HL-60 (cell line): Measurements from ENCODE around the gene TMEM163.

Source experiments
- DNase-seq, 2 experiments: peaks; one replicate each; pipeline ENCODE4 v3.0.0-alpha.2; 2010 to 2020; ENCODE audit warnings: low read depth in 1 of 2, low spot score in 1 of 2
- H3K27ac ChIP-seq: fragments of 250-450 bp; sonication (Bioruptor Pico); replicated peaks from 2 replicates; pipeline ENCODE4 v1.5.1; 2020; ENCODE audit warnings: mild to moderate bottlenecking, moderate library complexity
- H3K27me3 ChIP-seq: fragments of 250-450 bp; sonication (Bioruptor Pico); 2 replicates; pipeline ENCODE4 v1.5.1; 2021; ENCODE audit warnings: mild to moderate bottlenecking, moderate library complexity; ENCODE audit not compliant: insufficient read depth, poor library complexity, severe bottlenecking
- H3K4me3 ChIP-seq: replicated peaks from 2 replicates; pipeline ENCODE4 v1.5.1; 2011; ENCODE audit warnings: mild to moderate bottlenecking, control low read depth, low read length; ENCODE audit not compliant: insufficient read depth
- CTCF ChIP-seq: IDR thresholded peaks from one replicate; pipeline ENCODE4 v1.5.1; 2011; ENCODE audit warnings: low read length, control low read depth, inconsistent platforms; ENCODE audit not compliant: insufficient read depth
- GABPA ChIP-seq: IDR thresholded peaks from 2 replicates; pipeline ENCODE4 v1.6.1; 2012; ENCODE audit warnings: low read depth
- POLR2AphosphoS5 ChIP-seq: IDR thresholded peaks from 2 replicates; pipeline ENCODE4 v1.6.1; 2012; ENCODE audit warnings: low read depth
- REST ChIP-seq: IDR thresholded peaks from 2 replicates; pipeline ENCODE4 v1.6.1; 2012; ENCODE audit warnings: low read depth; ENCODE audit not compliant: insufficient replicate concordance
- SPI1 ChIP-seq: IDR thresholded peaks from 2 replicates; pipeline ENCODE4 v1.6.1; 2012; ENCODE audit warnings: low read depth, mild to moderate bottlenecking, borderline replicate concordance

TMEM163 gene

GRCh38 chr2:134690629-134691215, 28.1 kb downstream of the TMEM163 start:
- Histone ChIP-seq H3K27me3 (no peaks in the 10 kb centered on the region), H3K27ac (no peak overlapping the region), H3K4me3 (no peak overlapping the region)
- TF ChIP-seq GABPA, result no peak
- TF ChIP-seq CTCF, result no peak
- TF ChIP-seq REST, result no peak
- no peak for DNase-seq

- Histone ChIP-seq H3K4me3 (no peak overlapping the region), H3K27ac (no peak overlapping the region), H3K27me3 (no peaks in the 10 kb centered on the region)
- no peak for DNase-seq
- TF ChIP-seq SPI1 (no peak), GABPA (no peak), REST (no peak), POLR2AphosphoS5 (no peak), CTCF (no peak)
Measured at GRCh38 chr2:134689315-134689714, 29.5 kb downstream of the TMEM163 start.

GRCh38 chr2:134685967-134686366, 32.8 kb downstream of the TMEM163 start:
- no peak overlapping the region for H3K4me3 ChIP-seq
- H3K27ac ChIP-seq, result no peak overlapping the region
- TF ChIP-seq REST (no peak), SPI1 (no peak), CTCF (no peak), GABPA (no peak), POLR2AphosphoS5 (no peak)
- DNase-seq, result no peak
- H3K27me3 ChIP-seq, result no peaks in the 10 kb centered on the region
